GM18867 (cell line): ENCODE results near the gene CYTH1.

Experiments used
- ATAC-seq: cut with Tn5 transposase; IDR thresholded peaks from one replicate; pipeline ENCODE4 v1.9.1; 2021; ENCODE audit warnings: mild to moderate bottlenecking, moderate library complexity; ENCODE audit not compliant: unreplicated experiment

Gene CYTH1, protein sequence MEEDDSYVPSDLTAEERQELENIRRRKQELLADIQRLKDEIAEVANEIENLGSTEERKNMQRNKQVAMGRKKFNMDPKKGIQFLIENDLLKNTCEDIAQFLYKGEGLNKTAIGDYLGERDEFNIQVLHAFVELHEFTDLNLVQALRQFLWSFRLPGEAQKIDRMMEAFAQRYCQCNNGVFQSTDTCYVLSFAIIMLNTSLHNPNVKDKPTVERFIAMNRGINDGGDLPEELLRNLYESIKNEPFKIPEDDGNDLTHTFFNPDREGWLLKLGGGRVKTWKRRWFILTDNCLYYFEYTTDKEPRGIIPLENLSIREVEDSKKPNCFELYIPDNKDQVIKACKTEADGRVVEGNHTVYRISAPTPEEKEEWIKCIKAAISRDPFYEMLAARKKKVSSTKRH

DNA sequence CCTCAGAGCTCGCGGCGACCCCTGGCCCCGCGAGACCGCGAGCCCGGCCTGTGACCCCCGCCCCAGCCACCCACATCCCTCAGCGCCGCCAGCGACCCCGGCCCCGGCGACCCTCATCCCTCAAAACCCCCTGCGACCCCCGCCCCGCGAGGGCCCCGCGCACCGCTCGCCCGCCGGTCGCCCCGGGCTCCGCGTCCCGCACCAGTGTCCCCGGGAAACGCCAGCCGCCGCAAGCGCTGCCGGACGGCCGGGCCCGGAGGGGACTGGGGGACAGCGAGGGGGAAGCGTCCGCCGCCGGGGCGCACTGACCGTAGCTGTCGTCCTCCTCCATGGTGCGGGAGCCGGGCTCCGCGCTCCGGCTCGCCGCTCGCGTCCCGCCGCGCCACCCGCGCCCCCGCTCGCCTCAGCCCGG lies at the start of gene CYTH1:
CYTH1 (minus strand) TSS at position 381 of the 412 bp plus-strand sequence; CDS start at position 331, 50 bp downstream.
- ATAC-seq: no peak

DNA sequence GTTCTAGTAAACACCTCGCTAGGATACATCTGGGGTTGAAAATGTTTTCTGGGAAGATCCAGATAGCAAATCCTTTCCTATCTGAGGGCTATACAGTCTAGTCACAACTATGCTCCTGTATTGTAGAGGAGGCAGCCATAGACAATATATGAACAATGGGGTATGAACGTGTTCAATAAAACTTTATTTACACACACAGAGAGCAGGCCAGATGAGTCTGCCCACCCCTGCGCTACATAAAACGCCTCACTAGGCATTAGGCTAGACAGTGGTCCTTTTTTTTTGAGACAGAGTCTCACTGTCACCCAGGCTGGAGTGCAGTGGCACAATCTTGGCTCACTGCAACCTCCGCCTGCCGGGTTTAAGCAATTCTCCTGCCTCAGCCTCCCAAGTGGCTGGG lies 47.4 kb upstream of the CYTH1 start:
- ATAC-seq: no peak

DNA sequence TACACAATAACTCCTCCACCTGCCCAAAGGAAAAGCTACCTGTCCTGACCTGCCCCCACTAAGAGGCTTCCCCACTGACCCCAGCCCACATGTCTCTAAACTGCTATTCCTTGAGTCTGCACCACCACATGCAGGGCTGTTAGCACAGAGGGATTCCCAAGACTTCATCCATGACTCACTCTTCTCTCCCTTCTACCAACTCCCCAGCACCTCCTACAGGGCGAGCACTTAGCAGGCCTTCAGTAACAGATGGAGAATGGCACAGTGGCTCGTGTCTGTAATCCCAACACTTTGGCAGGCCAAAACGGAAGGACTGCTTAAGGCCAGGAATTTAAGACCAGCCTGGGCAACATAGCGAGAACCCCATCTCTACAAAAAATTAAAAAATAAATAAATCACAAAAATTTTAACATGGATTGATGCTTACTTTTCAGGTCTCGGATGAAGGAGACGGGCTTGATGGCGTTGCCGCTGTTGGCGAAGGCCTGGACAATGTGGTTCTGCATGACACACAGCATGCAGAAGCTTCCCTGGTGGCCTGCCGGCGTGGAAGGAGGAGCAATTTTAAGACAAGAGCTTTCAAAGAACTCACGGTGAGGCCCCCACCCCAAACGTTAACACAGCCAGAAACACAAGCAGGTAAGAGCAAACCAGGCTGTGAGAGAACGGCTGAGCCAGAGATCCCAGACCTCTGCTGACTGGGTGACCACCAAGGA lies 46.6 kb upstream of the CYTH1 start:
- no peak for ATAC-seq

DNA sequence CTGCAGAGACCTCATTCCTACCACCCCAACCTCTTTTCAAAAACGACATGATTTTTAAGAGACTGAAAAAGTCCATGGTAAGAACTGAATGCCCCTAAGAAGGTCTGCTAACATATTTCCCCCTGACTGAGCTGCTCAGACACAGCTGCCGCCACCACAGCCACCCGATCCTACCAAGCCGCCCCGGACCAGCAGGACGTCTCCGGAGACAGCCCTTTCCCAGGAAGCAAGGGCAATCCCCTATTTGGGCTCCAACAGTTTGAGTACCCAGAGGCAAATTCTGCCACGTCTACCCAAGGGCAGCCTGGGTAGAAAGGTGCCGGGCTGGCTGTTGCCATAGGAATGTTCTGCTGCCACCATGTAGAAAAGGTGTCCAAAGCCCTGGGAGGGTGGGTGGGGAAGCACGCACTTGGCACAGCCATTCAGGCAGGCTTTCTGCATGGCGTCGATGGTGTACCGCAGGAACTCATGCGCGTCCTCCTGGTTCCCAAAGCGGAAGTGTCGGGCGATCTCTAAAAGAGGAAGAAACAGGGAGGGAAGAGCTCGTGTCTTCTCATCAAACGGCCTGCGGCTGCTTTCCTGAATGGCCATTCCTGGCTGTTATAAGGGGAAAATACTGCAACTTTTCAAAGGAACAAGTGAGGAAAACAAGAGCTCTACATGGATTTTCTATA lies 44.9 kb upstream of the CYTH1 start:
- ATAC-seq: no peak

DNA sequence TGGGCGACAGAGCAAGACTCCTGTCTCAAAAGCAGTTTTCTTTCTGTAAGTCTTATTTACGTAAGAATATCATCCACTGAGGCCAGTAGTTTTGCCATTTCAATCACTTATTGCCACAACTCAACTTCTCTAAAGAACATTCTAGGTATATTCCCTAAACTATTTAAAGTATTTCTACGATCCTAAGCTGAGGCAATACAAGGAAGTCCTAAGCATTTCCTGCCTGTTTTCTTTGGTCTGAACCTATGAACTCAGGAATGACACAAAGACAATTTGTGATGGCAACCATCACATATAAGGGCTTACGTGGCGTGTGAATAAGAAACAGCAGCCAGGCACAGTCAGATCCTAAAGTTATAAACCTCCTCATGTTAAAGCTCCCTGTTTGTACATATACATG lies 44.3 kb upstream of the CYTH1 start:
- no peak for ATAC-seq

DNA sequence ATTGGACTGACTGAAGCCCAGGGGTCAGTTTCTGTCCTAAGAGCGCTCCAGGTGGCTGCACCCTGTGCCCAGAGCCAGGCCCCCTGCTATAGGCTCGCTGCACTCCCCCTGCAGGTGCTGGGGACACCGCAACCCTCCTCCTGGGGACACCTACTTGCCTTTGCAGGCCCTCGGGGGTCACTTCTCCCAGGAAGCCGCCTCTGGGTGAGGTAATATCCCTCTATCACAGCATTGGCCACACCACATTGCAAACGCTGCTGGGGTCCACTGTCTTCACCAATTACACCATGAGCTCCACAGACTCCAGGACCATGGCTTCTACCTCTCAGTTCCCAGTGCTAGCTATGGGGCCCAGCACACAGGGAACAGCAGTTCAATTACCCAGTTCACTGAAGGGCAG lies 43.6 kb upstream of the CYTH1 start:
- ATAC-seq: no peak

DNA sequence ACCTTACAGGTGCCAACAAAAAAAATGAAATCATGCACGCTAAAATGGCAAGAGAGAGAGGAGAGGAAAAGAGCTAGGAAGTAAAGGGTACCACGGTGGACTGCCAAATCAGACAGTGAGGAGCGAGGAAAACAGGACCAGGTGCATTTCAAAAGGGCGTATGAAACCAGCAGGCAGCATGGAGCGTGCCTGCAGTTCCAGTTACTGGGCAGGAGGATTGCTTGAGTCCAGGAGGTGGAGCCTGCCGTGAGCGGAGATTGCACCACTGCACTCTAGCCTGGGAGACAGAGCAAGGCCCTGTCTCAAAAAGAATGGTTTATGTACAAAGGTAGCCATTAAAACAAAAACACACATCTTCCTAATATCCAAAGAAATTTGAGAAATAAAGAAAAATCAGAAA lies 42.2 kb upstream of the CYTH1 start:
- no peak for ATAC-seq

DNA sequence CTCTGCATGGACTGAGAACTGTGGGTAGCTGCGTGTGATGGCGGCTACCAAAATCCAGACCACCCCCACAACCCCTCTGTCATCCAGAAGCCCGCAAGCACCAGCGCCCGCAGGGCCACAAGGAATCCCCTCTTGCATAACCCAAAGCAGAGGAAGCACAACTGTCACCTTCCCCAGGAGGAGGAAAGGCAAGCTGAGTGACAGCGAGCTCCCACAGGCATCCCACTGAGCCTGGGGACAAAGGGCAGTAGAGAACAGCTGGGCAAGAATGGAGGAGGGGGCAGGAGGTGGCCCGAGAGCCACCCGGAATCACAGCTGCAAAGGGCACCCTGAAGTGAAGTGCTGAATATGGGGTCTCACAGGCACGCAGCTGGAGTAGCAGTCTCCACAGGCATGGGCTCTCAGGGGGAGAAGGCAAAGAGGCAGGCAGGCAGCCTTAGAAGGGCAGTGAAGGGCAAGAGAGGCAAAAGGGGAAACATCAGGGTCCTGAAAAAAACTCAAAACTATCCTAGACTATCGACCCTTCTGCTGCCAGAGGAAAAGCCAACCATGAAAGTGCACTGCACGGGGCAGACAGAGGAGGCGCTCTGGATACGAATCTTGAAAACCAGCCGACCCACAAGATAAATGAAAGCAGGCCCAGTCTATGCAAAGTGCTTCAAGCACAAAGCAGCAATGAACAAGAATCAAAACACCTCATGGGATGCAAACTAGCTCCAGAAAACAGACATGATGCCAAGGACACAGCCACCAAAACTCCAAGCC lies 41.4 kb upstream of the CYTH1 start:
- ATAC-seq: no peak

DNA sequence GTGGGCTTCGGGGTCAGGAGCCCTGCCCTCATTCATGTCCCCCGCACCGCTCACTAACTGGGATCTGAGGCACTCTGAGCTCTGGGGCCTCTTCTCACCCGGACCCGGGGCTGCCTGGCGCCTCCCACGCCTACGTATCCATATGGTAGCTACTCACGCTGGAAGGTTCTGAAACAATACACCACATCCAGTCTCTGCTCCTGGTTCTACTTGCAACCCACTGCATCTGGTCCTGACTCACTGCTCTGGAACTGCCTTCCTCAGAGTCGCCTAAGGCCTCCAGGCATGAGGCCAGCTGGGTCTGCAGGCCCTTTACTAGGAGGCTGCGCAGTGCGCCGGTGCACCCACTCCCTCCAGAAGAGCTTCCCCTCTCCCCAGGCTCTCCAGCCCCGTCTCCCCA lies 40.5 kb upstream of the CYTH1 start:
- no peak for ATAC-seq

DNA sequence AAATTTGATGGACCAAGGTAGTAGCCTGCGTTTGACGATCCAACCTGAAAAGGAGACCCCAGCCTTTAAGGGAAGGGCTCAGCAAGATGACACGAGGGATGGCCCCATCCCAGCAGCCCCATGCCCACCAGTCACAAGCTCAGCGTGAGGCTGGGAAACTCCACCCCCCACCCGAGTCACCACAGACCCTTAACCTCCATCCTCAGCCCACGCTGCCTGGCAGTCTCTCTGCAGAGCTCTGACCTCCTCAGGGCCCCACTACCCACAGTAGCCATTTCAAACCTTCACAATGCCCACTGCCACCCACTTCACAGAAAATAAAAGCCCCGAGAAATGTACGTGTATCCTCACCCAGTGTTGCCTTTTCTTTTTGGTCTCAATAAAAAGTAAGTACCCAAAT lies 39.9 kb upstream of the CYTH1 start:
- no peak for ATAC-seq

DNA sequence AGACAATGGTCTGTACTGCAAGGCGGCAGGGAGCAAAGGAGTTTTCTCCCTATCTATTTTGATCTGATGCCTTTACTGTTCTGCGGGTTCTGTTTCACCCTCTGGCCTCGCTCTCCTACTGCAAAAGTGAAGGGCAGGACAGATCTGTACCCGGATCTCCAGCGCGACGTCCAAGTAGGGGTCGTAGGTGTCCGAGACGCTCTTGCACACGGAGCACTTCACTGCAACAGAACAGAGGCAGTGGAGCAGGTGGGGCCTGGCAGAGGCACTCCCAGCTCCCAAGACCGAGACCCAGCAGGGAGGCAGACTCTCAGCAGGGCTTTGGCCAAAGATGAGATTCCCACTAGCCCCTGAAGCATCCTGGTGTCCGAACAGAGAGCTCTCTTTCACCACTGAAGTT lies 38.8 kb upstream of the CYTH1 start:
- ATAC-seq: no peak

DNA sequence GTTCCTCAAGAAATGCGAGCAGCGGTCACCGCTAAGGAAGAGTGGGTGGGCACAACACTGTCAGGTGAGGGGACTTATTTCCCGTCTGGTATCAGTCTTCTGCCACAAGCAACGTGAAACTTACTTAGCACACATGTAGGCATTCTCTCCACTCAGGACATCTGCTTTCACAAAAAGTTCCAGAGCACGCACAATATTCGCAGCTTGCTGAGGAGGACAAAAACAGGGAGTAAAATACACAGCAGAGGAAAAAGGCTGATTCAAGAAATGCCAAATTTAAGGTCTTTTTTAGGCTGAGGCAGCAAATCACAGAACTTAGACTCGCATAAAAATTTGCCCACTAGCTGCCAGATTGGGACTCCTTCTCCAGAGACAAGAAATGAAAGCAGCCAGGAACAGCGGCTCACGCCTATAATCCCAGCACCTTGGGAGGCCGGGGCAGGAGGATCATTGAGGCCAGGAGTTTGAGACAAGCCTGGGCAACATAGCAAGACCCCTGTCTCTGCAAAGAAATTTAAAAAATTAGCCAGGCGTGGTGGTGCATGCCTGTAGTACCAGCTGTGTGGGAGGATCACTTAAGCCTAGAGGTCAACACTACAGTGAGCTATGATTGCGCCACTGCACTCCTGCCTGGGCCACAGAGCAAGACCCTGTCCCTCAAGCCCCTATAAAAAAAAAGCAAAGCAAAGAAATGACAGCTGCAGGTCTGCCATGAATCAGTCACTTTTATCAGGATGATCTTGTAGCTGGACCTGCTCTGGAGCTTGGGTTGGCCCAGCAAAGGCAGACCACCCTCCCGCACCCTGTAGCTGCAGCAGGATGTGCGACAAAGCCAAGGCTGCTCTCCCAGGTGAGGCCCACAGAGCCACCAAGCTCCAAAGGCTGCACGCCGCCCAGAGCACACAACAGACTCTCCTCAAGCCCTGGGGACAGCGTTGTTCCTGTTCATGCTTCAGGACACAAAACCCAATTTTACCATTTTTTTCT lies 38.0 kb upstream of the CYTH1 start:
- ATAC-seq: no peak

DNA sequence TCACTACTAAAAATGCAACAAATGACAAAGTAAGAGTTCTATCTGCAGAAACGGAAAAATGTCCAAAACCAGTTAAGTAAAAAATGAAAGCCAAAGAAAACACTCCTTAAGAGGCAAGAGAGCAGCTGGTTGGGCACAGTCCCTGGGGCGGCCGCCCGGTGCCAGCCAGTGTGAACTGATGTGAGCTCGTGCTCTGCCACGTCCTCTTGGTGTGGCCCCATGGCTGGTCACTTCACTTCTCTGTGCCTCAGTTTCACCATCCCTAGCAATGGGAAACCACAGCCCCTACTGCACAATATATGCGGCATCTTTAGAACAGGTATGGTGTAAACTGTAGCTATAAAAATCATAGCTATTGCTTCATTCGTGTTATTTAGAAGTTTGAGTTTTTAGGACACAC lies 37.3 kb upstream of the CYTH1 start:
- no peak for ATAC-seq

DNA sequence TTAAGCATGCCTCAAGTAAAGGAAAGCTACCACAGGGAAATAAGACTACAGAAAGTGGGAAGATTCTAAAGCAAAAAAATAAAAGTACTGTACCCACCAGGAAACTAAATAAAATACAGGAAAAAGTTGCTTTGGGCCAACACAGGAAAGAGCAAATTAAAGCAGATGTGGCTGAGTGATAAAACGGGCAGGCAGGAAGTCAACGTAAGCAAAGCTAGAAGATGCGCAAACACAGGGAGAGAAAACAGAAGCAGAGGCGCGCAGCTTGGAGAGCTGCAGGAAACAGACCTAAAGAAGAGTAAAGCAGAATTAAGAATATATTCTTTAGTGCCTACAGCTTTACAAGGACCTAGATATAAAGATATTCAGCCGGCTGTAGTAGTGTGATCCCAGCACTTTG lies 36.9 kb upstream of the CYTH1 start:
- ATAC-seq: no peak

DNA sequence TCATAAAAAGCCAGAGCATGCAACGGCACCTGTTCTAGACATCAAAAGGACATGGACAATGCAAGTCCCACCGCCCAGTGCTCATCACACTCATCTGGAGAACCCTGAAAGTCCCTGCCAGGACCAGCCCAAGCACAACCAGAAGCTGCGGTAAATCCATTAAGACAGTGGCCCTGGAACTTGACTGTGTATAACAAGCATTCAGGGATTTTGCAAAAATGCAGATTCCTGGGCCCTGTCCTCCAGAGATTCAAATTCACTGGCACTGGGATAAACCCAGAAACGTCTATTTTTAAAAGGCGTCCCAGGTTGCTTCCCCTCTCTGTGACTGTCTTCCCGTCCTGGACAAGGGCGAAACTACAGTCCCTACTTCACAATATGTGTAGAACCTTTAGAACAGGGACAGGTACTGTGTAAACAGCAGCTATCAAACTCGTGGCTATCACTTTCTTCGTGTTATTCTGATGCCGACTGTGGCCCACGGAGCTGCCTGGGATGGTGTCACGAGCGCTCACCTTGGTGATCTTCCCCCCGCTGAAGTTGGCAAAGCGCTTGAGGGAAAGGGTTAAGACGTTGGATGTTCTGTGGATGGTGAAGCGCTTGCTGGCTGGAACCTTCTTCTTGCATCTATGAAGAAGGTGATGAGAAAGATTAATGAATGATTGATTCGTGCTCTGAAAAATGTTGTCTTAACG lies 36.2 kb upstream of the CYTH1 start:
- ATAC-seq: no peak

DNA sequence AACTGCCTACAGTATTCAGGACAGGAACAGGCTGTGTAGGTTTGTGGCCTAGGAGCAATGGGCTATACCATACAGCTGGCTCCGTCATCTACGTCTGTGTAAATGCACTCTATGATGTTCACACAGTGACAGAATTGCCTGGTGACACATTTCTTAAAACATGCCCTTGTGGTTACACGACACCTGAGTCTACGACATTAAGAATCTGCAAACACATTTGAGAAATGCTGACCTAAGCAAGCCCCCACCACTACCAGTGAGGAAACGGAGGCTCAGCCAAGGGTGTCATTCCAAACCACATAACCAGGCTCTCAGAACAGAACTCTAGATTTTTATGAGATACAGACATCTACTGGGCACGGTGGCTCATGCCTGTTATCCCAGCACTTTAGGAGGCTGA lies 35.0 kb upstream of the CYTH1 start:
- ATAC-seq: no peak

DNA sequence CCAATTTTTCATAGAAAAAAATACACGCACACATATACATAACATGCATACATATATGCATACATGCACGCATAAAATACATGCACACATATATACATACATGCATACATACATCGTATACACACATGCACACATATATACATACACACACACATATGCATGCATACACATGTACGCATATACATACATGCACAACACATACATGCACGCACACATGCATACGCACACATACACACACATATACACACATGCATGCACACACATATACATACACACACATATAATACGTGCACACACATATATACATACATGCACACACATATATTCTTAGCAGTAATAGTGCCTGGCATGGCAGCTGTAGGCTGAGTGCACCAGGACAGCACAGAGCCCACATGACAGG lies 33.6 kb upstream of the CYTH1 start:
- no peak for ATAC-seq

DNA sequence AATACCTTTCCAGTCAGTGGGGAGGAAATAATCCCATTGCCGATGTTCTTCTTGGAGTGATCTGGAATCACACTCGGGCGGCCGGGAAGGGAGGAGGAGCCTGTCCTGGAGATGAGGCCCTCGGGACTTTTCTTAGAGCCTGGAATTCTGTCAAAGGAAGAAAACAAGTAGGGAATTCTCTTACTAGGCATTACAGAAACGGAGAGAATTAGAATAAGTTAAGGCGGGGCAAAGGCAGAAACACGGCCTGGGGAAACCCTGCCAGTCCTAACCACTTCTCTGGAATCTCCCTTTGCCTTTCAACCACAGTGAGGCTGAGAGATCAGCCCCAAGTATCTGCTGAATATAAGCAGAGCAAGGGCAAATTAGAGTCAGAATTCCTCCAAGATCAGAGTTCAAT lies 30.8 kb upstream of the CYTH1 start:
- ATAC-seq: no peak

DNA sequence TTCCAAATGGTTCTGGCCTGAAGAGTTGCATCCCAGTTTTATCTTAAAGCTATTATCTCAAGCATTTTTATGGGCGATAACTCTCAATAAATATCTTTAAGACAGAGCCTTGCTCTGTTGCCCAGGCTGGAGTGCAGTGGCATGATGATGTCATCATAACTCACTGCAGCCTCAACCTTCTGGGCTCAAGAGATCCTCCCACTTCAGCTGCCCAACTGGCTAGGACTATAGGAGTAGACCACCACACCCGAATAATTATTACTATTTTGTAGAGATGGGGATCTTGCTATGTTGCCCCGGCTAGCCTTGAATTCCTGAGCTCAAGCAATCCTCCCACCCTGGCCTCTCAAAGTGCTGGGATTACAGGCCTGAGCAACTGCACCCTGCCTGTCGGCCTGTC lies 26.1 kb upstream of the CYTH1 start:
- no peak for ATAC-seq
